ENCODE measurements around the gene TRPM3.

TRPM3 gene

GRCh38 chr9:70883963-70884793 is 237.2 kb downstream of the TRPM3 start:
- Histone ChIP-seq H3K36me3 (ENCODE audit: insufficient read depth, low read length) (no peaks in the 10 kb centered on the region), H3K4me1 (ENCODE audit: control insufficient read depth, insufficient read depth, low read length) (peaks cover 10% of the 10 kb centered on the region), H3K9me3 (replicated peaks; ENCODE audit: low read length) (no peaks in the 10 kb centered on the region), H3K27me3 (ENCODE audit: control insufficient read depth, insufficient read depth, low read length) (no peaks in the 10 kb centered on the region), H3K9ac (ENCODE audit: low read depth, low read length) (no peak overlapping the region), H3K4me3 (ENCODE audit: low read length) (no peak overlapping the region), H3K4me2 (ENCODE audit: low read length) (no peak overlapping the region)

- H3K9me3 ChIP-seq (replicated peaks; ENCODE audit: low read length): no peaks in the 10 kb centered on the region
- H3K4me2 ChIP-seq (ENCODE audit: low read length): no peak overlapping the region
- no peaks in the 10 kb centered on the region for H3K27me3 ChIP-seq (ENCODE audit: control insufficient read depth, insufficient read depth, low read length)
- H3K9ac ChIP-seq (ENCODE audit: low read depth, low read length): no peak overlapping the region
- no peak overlapping the region for H3K4me3 ChIP-seq (ENCODE audit: low read length)
- no peaks in the 10 kb centered on the region for H3K36me3 ChIP-seq (ENCODE audit: insufficient read depth, low read length)
- peaks cover 10% of the 10 kb centered on the region for H3K4me1 ChIP-seq (ENCODE audit: control insufficient read depth, insufficient read depth, low read length)
Observed at GRCh38 chr9:70883056-70883455, 238.4 kb downstream of the TRPM3 start.

GRCh38 chr9:70881333-70881732 is 240.1 kb downstream of the TRPM3 start:
- Histone ChIP-seq H3K4me2 (ENCODE audit: low read length) (no peak overlapping the region), H3K4me1 (ENCODE audit: control insufficient read depth, insufficient read depth, low read length) (peaks cover 10% of the 10 kb centered on the region), H3K9ac (ENCODE audit: low read depth, low read length) (no peak overlapping the region), H3K9me3 (replicated peaks; ENCODE audit: low read length) (no peaks in the 10 kb centered on the region), H3K27me3 (ENCODE audit: control insufficient read depth, insufficient read depth, low read length) (no peaks in the 10 kb centered on the region), H3K4me3 (ENCODE audit: low read length) (no peak overlapping the region), H3K36me3 (ENCODE audit: insufficient read depth, low read length) (no peaks in the 10 kb centered on the region)

- Histone ChIP-seq H3K9ac (ENCODE audit: low read depth, low read length) (no peak overlapping the region), H3K4me1 (ENCODE audit: control insufficient read depth, insufficient read depth, low read length) (peaks cover 10% of the 10 kb centered on the region), H3K4me3 (ENCODE audit: low read length) (no peak overlapping the region), H3K27me3 (ENCODE audit: control insufficient read depth, insufficient read depth, low read length) (no peaks in the 10 kb centered on the region), H3K36me3 (ENCODE audit: insufficient read depth, low read length) (no peaks in the 10 kb centered on the region), H3K4me2 (ENCODE audit: low read length) (no peak overlapping the region), H3K9me3 (replicated peaks; ENCODE audit: low read length) (no peaks in the 10 kb centered on the region)
Observed at GRCh38 chr9:70880535-70880934, 240.9 kb downstream of the TRPM3 start.

GRCh38 chr9:70878576-70878975 is 242.8 kb downstream of the TRPM3 start:
- Histone ChIP-seq H3K36me3 (ENCODE audit: insufficient read depth, low read length) (no peaks in the 10 kb centered on the region), H3K27me3 (ENCODE audit: control insufficient read depth, insufficient read depth, low read length) (no peaks in the 10 kb centered on the region), H3K9ac (ENCODE audit: low read depth, low read length) (no peak overlapping the region), H3K9me3 (replicated peaks; ENCODE audit: low read length) (no peaks in the 10 kb centered on the region), H3K4me3 (ENCODE audit: low read length) (no peak overlapping the region), H3K4me1 (ENCODE audit: control insufficient read depth, insufficient read depth, low read length) (peaks cover 25% of the 10 kb centered on the region), H3K4me2 (ENCODE audit: low read length) (no peak overlapping the region)

GRCh38 chr9:70874451-70874850 is 247.0 kb downstream of the TRPM3 start:
- Histone ChIP-seq H3K9ac (ENCODE audit: low read depth, low read length) (no peak overlapping the region), H3K4me1 (ENCODE audit: control insufficient read depth, insufficient read depth, low read length) (peaks cover 26% of the 10 kb centered on the region), H3K4me3 (ENCODE audit: low read length) (no peak overlapping the region), H3K27me3 (ENCODE audit: control insufficient read depth, insufficient read depth, low read length) (no peaks in the 10 kb centered on the region), H3K36me3 (ENCODE audit: insufficient read depth, low read length) (no peaks in the 10 kb centered on the region), H3K9me3 (replicated peaks; ENCODE audit: low read length) (no peaks in the 10 kb centered on the region), H3K4me2 (ENCODE audit: low read length) (no peak overlapping the region)

GRCh38 chr9:70873506-70873905 is 247.9 kb downstream of the TRPM3 start:
- Histone ChIP-seq H3K4me3 (ENCODE audit: low read length) (no peak overlapping the region), H3K9ac (ENCODE audit: low read depth, low read length) (no peak overlapping the region), H3K27me3 (ENCODE audit: control insufficient read depth, insufficient read depth, low read length) (no peaks in the 10 kb centered on the region), H3K4me2 (ENCODE audit: low read length) (peak overlapping the region; percentile 47), H3K4me1 (ENCODE audit: control insufficient read depth, insufficient read depth, low read length) (peaks cover 28% of the 10 kb centered on the region), H3K36me3 (ENCODE audit: insufficient read depth, low read length) (no peaks in the 10 kb centered on the region), H3K9me3 (replicated peaks; ENCODE audit: low read length) (no peaks in the 10 kb centered on the region)

- peak overlapping the region; percentile 80 for H3K9ac ChIP-seq (ENCODE audit: low read depth, low read length)
- peaks cover 28% of the 10 kb centered on the region for H3K4me1 ChIP-seq (ENCODE audit: control insufficient read depth, insufficient read depth, low read length)
- H3K4me2 ChIP-seq (ENCODE audit: low read length): peak overlapping the region; percentile 79
- no peaks in the 10 kb centered on the region for H3K36me3 ChIP-seq (ENCODE audit: insufficient read depth, low read length)
- peak overlapping the region; percentile 72 for H3K4me3 ChIP-seq (ENCODE audit: low read length)
- H3K9me3 ChIP-seq (replicated peaks; ENCODE audit: low read length): no peaks in the 10 kb centered on the region
- no peaks in the 10 kb centered on the region for H3K27me3 ChIP-seq (ENCODE audit: control insufficient read depth, insufficient read depth, low read length)
Observed at GRCh38 chr9:70868661-70869652, 252.5 kb downstream of the TRPM3 start.

GRCh38 chr9:70868041-70868440 is 253.4 kb downstream of the TRPM3 start:
- no peaks in the 10 kb centered on the region for H3K36me3 ChIP-seq (ENCODE audit: insufficient read depth, low read length)
- H3K4me2 ChIP-seq (ENCODE audit: low read length): peak overlapping the region; percentile 79
- H3K4me3 ChIP-seq (ENCODE audit: low read length): peak overlapping the region; percentile 72
- H3K4me1 ChIP-seq (ENCODE audit: control insufficient read depth, insufficient read depth, low read length): peaks cover 19% of the 10 kb centered on the region
- H3K27me3 ChIP-seq (ENCODE audit: control insufficient read depth, insufficient read depth, low read length): no peaks in the 10 kb centered on the region
- peak overlapping the region; percentile 80 for H3K9ac ChIP-seq (ENCODE audit: low read depth, low read length)
- no peaks in the 10 kb centered on the region for H3K9me3 ChIP-seq (replicated peaks; ENCODE audit: low read length)

- H3K36me3 ChIP-seq (ENCODE audit: insufficient read depth, low read length): no peaks in the 10 kb centered on the region
- no peaks in the 10 kb centered on the region for H3K27me3 ChIP-seq (ENCODE audit: control insufficient read depth, insufficient read depth, low read length)
- no peak overlapping the region for H3K4me3 ChIP-seq (ENCODE audit: low read length)
- no peaks in the 10 kb centered on the region for H3K9me3 ChIP-seq (replicated peaks; ENCODE audit: low read length)
- H3K9ac ChIP-seq (ENCODE audit: low read depth, low read length): no peak overlapping the region
- H3K4me1 ChIP-seq (ENCODE audit: control insufficient read depth, insufficient read depth, low read length): peaks cover 14% of the 10 kb centered on the region
- no peak overlapping the region for H3K4me2 ChIP-seq (ENCODE audit: low read length)
Observed at GRCh38 chr9:70865471-70865870, 255.9 kb downstream of the TRPM3 start.

- no peak overlapping the region for H3K9ac ChIP-seq (ENCODE audit: low read depth, low read length)
- no peak overlapping the region for H3K4me3 ChIP-seq (ENCODE audit: low read length)
- no peak overlapping the region for H3K4me2 ChIP-seq (ENCODE audit: low read length)
- no peaks in the 10 kb centered on the region for H3K36me3 ChIP-seq (ENCODE audit: insufficient read depth, low read length)
- peaks cover 7% of the 10 kb centered on the region for H3K4me1 ChIP-seq (ENCODE audit: control insufficient read depth, insufficient read depth, low read length)
- no peaks in the 10 kb centered on the region for H3K27me3 ChIP-seq (ENCODE audit: control insufficient read depth, insufficient read depth, low read length)
- no peaks in the 10 kb centered on the region for H3K9me3 ChIP-seq (replicated peaks; ENCODE audit: low read length)
Observed at GRCh38 chr9:70861797-70862196, 259.6 kb downstream of the TRPM3 start.

All from skeletal muscle satellite cell (primary cell).